ENCODE data around the gene SLC2A11.

The SLC2A11 gene, protein sequence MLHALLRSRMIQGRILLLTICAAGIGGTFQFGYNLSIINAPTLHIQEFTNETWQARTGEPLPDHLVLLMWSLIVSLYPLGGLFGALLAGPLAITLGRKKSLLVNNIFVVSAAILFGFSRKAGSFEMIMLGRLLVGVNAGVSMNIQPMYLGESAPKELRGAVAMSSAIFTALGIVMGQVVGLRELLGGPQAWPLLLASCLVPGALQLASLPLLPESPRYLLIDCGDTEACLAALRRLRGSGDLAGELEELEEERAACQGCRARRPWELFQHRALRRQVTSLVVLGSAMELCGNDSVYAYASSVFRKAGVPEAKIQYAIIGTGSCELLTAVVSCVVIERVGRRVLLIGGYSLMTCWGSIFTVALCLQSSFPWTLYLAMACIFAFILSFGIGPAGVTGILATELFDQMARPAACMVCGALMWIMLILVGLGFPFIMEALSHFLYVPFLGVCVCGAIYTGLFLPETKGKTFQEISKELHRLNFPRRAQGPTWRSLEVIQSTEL

DNA sequence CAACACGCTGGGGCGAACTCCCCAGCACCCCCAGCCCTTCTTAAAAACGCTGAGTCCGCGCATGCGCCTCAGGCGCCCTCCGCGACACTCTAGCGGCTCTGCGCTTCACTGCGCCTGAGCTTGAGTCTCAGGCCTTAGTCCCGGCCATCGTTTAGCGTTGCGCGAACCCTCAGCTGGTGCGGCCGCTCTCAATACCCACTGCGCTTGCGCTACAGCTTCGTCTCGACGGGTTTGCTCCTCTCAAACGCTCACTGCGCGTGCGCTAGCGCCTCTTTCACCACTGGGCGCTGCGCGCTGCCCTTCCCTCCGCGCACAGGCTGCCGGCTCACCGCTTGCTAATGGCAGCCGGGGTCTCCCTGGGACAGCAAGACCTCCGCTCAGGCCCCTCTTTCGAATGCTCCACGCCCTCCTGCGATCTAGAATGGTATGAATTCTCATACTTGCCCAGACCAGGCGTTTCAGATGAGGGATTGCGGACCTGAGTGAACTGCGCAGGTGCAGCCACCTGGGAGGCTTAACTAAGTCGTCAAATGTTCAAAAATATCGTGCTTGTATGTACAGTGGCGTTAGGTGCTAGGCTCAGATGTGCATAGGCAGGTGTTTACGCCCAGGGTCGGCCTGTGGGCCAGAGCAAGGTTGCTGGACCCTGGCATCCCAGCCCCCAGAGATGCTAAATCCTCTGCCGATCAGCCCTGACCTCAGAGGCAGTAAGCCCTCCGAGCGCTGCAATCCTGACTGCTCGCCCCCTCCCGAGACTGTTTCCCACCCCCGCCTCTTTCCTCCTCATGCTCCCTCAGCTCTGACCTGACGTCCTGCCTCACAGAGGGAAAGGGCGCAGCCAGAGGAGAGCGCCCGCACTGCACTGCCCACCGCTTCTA lies at the start of gene SLC2A11:
SLC2A11 (plus strand) TSS at position 270 of the 878 bp plus-strand sequence; CDS start at position 395, 125 bp downstream.
- DNase-seq (ENCODE audit: low read depth), result peak; percentile 86
- peak within 1 kb of the TSS; percentile 69 for H3K4me3 ChIP-seq (ENCODE audit: control insufficient read depth, low read depth, low read length)
- TF ChIP-seq, protein P1, sequence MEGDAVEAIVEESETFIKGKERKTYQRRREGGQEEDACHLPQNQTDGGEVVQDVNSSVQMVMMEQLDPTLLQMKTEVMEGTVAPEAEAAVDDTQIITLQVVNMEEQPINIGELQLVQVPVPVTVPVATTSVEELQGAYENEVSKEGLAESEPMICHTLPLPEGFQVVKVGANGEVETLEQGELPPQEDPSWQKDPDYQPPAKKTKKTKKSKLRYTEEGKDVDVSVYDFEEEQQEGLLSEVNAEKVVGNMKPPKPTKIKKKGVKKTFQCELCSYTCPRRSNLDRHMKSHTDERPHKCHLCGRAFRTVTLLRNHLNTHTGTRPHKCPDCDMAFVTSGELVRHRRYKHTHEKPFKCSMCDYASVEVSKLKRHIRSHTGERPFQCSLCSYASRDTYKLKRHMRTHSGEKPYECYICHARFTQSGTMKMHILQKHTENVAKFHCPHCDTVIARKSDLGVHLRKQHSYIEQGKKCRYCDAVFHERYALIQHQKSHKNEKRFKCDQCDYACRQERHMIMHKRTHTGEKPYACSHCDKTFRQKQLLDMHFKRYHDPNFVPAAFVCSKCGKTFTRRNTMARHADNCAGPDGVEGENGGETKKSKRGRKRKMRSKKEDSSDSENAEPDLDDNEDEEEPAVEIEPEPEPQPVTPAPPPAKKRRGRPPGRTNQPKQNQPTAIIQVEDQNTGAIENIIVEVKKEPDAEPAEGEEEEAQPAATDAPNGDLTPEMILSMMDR (IDR thresholded peaks at IDR 0.05; ENCODE audit: control insufficient read depth, insufficient read depth, low read depth, low read length, missing control alignments), result peak; percentile 27

DNA sequence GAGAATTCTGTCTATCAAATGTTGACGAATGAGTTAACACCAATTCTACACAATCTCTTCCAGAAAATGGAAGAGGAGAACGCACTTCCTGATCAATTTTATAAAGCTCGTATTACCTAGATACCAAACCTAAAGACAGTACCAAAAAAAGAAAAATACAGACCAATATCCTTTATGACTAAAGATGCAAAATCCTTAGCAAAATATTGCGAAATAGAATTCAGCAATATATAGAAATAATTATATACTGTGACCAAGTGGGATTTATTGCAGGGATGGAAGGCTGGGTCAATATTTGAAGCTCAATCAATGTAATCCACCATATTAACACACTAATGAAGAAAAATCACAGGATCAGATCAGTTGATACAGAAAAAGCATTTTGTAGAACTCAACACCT lies 45.3 kb upstream of the SLC2A11 start:
- TF ChIP-seq, protein P1 (IDR thresholded peaks at IDR 0.05; ENCODE audit: control insufficient read depth, insufficient read depth, low read depth, low read length, missing control alignments), result no peak
- DNase-seq (ENCODE audit: low read depth), result no peak
- no peak overlapping the region for H3K4me3 ChIP-seq (ENCODE audit: control insufficient read depth, low read depth, low read length)

DNA sequence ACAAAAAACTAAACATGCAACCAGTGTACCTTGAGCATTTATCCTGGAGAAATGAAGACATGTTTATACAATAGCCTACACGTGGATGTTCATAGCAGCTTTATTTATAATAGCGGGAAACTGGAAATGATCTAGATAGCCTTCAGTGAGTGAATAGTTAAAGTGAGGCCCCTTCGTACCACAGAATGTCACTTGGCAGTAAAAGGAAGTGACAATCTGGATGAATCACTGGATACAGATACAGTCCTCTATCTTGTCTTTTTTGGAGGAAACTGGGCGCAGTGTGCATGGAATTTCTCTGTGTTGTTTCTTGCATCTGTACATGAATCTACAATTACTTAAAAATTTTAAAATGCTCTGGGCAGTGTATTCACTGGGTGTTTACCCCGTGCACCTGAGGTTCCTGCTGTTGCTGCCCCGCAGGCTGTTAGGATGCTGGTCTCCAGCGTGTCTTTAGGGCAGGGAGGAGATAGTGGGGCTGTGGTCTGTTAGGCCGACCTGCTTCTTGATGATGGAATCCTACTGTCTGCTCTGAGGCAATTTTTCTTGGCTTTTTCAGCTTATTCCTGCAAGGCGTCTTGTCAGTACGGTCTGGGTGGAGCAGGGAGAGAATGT lies 42.0 kb upstream of the SLC2A11 start:
- TF ChIP-seq, protein P1 (IDR thresholded peaks at IDR 0.05; ENCODE audit: control insufficient read depth, insufficient read depth, low read depth, low read length, missing control alignments), result no peak
- DNase-seq (ENCODE audit: low read depth), result no peak
- no peak overlapping the region for H3K4me3 ChIP-seq (ENCODE audit: control insufficient read depth, low read depth, low read length)

DNA sequence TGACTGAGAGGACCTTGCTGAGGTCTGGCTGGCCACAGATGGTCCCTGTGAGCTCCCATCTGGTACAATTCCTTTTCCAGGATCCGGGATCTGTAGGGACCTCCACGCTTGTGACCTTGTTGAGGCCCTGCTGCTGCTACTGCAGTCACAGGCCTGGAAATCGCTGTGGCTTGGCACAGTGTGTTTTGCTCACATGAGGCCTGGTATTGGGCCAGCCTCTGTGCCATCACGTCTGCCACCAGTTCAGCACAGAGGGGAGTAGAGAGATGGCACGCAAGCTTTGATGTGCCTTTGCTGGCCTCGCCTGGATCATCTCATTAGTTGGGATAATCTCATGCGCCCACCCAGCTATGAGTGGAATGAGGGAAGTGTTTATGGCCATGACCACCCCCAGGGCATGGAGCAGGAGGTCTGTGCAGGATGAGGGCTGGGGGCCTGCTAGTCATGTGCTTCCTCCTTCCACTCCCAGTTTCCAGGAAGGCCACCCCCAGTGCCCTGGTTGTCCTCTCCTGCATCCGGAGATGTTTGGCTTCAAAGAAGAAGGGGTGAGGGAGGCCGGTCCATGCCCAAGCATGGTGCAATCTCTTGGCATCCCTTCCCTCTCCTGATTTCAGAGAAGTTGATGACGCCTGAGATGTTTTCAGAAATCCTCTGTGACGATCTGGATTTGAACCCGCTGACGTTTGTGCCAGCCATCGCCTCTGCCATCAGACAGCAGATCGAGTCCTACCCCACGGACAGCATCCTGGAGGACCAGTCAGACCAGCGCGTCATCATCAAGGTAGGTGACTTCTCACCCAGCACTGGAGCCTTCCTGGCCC lies 41.3 kb upstream of the SLC2A11 start:
- TF ChIP-seq, protein P1 (IDR thresholded peaks at IDR 0.05; ENCODE audit: control insufficient read depth, insufficient read depth, low read depth, low read length, missing control alignments), result no peak
- DNase-seq (ENCODE audit: low read depth), result no peak
- no peak overlapping the region for H3K4me3 ChIP-seq (ENCODE audit: control insufficient read depth, low read depth, low read length)

DNA sequence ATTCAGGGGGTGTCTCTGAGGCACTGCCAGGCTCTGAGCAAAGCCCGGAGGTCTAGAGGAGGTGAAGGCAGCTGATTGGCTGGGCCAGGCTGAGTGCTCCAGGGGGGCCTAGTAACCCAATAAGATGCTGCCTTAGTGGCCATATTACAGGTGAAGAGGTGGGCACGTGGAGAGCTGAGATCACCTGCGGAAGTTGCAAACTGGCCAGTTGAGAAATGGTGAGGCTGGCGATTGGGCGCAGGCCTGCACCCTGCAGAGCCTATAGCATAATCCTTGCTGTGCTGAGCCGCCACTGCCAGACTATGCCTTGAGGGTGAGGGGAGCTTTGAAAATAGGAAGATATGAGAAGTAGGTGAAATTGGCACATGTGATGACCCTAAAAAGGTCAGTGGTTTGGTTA lies 40.5 kb upstream of the SLC2A11 start:
- TF ChIP-seq, protein P1 (IDR thresholded peaks at IDR 0.05; ENCODE audit: control insufficient read depth, insufficient read depth, low read depth, low read length, missing control alignments), result no peak
- DNase-seq (ENCODE audit: low read depth), result no peak

More for the DNA sequence above, 40.5 kb upstream of the SLC2A11 start:
- no peak overlapping the region for H3K4me3 ChIP-seq (ENCODE audit: control insufficient read depth, low read depth, low read length)
